Erythroblast (primary cell): ENCODE measurements around the gene ACTN3.

ENCODE experiments used
- GATA1 ChIP-seq: IDR thresholded peaks from 2 replicates; pipeline ENCODE4 v1.6.1; 2011; ENCODE audit warnings: low read depth, mild to moderate bottlenecking, control low read depth, low read length, moderate library complexity
- POLR2A ChIP-seq: IDR thresholded peaks from 2 replicates; pipeline ENCODE4 v1.6.1; 2011; ENCODE audit warnings: mild to moderate bottlenecking, low read length

DNA sequence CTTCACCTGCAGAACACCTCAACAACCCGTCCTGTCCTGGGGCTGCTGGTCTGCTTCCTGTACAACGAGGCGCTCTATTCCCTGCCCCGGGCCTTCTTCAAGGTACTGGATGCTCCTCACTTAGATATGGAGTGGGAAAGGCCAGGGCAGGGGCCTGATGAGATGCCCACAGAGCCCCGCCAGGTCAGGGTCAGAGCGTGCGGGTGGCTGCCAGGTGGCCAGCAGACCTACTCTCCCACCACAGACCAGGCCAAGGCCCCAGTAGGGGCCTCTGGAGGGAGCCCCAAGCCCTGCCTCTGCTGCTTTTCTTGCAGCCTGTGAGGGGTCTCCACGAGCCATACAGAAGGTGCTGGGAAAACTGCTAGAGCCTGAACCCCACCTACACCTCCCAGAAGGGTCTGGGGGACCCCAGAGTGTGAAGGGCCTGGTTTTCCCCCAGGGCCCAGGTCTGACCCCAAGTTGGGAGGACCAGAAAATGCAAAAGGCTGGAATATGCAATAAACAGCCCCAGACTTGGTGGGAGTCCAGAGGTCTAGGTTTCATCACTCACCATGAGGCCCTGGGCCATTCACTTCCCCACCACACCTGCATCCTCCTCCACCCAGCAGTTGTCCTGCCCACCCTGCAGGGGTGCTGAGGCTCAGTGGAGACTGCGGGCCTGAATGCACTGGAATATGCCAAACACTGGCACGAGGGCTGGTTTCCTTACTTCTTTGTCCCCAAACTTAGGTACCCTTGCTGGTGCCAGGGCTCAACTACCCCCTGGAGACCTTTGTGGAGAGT lies 15.6 kb upstream of the ACTN3 start:
- TF ChIP-seq POLR2A (no peak), GATA1 (no peak)
